ENCODE data around the gene LCN15. TPM values are rescaled to one million over a fixed set of nuclear protein-coding genes. Genes with fewer than 3 reads are reported as not detected.

Gene LCN15
- total and polyA plus RNA-seq, 2 experiments from 2014 or later, result 0.76 to 0.90 TPM

GRCh38 chr9:136723362-136723976 is 40.8 kb downstream of the LCN15 start:
- H3K4me1 Mint-ChIP-seq, result peaks cover 21% of the 10 kb centered on the region
- H3K9me2 ChIP-seq (ENCODE audit: insufficient read depth), result no peaks in the 10 kb centered on the region
- H3K4me1 ChIP-seq (ENCODE audit: insufficient read depth), result peaks cover 9% of the 10 kb centered on the region; the same call in 1 of the 2 replicates
- H3K36me3 ChIP-seq (ENCODE audit: insufficient read depth), result peaks cover 22% of the 10 kb centered on the region
- no peak overlapping the region for H3K4me3 Mint-ChIP-seq
- H4K20me1 ChIP-seq (replicated peaks; ENCODE audit: insufficient read depth), result peaks cover 31% of the 10 kb centered on the region
- no peak overlapping the region for H3K4me3 ChIP-seq
- H3K79me2 ChIP-seq (replicated peaks; ENCODE audit: insufficient read depth), result peaks cover 26% of the 10 kb centered on the region
- H3K27ac ChIP-seq (ENCODE audit: low read depth), result no peak overlapping the region; the same call in 1 of the 2 replicates
- H3K36me3 Mint-ChIP-seq (ENCODE audit: low read depth), result peaks cover 50% of the 10 kb centered on the region
- H3K4me2 ChIP-seq, result no peak overlapping the region
- H3K9me3 Mint-ChIP-seq, result no peaks in the 10 kb centered on the region
- H3F3A ChIP-seq (replicated peaks; ENCODE audit: low read depth), result peaks cover 50% of the 10 kb centered on the region
- ATAC-seq (no peak), DNase-seq (ENCODE audit: low spot score) (no peak)
- H3K27me3 Mint-ChIP-seq (ENCODE audit: insufficient read depth, low read depth, poor library complexity), result peaks cover 34% of the 10 kb centered on the region
- no peak overlapping the region for H2AFZ ChIP-seq
- no peak overlapping the region for H3K27ac Mint-ChIP-seq
- peaks cover under 1% of the 10 kb centered on the region; the same call in 1 of the 2 replicates for H3K27me3 ChIP-seq (ENCODE audit: insufficient read depth)
- TF ChIP-seq, protein P1, sequence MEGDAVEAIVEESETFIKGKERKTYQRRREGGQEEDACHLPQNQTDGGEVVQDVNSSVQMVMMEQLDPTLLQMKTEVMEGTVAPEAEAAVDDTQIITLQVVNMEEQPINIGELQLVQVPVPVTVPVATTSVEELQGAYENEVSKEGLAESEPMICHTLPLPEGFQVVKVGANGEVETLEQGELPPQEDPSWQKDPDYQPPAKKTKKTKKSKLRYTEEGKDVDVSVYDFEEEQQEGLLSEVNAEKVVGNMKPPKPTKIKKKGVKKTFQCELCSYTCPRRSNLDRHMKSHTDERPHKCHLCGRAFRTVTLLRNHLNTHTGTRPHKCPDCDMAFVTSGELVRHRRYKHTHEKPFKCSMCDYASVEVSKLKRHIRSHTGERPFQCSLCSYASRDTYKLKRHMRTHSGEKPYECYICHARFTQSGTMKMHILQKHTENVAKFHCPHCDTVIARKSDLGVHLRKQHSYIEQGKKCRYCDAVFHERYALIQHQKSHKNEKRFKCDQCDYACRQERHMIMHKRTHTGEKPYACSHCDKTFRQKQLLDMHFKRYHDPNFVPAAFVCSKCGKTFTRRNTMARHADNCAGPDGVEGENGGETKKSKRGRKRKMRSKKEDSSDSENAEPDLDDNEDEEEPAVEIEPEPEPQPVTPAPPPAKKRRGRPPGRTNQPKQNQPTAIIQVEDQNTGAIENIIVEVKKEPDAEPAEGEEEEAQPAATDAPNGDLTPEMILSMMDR (conservative IDR thresholded peaks at IDR 0.05; ENCODE audit: low read depth in 2 of 2), result no peak
- no peak for TF ChIP-seq EZH2 (IDR thresholded peaks at IDR 0.05; ENCODE audit: low read depth, unreplicated experiment)
- no peak for TF ChIP-seq EZH2phosphoT487 (IDR thresholded peaks at IDR 0.05; ENCODE audit: unreplicated experiment)
- TF ChIP-seq ZNF331 (CRISPR knock-in tag; IDR thresholded peaks at IDR 0.05; ENCODE audit: low read depth), result no peak
- TF ChIP-seq REST (IDR thresholded peaks at IDR 0.05; ENCODE audit: unreplicated experiment), result no peak
- TF ChIP-seq POLR2AphosphoS5 (IDR thresholded peaks at IDR 0.05; ENCODE audit: low read depth), result no peak; the same call in 1 of the 2 replicates
- no peak for TF ChIP-seq ZNF114 (CRISPR knock-in tag; IDR thresholded peaks at IDR 0.05)
- no peak for TF ChIP-seq NANOG (IDR thresholded peaks at IDR 0.05; ENCODE audit: borderline replicate concordance)
- no peak for TF ChIP-seq STAT1 (IDR thresholded peaks at IDR 0.05; ENCODE audit: unreplicated experiment)
- TF ChIP-seq, protein P2, sequence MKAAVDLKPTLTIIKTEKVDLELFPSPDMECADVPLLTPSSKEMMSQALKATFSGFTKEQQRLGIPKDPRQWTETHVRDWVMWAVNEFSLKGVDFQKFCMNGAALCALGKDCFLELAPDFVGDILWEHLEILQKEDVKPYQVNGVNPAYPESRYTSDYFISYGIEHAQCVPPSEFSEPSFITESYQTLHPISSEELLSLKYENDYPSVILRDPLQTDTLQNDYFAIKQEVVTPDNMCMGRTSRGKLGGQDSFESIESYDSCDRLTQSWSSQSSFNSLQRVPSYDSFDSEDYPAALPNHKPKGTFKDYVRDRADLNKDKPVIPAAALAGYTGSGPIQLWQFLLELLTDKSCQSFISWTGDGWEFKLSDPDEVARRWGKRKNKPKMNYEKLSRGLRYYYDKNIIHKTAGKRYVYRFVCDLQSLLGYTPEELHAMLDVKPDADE (IDR thresholded peaks at IDR 0.05), result no peak
- no peak for TF ChIP-seq JUNB (IDR thresholded peaks at IDR 0.05; ENCODE audit: unreplicated experiment)
- TF ChIP-seq ZNF462 (CRISPR knock-in tag; IDR thresholded peaks at IDR 0.05), result no peak
- TF ChIP-seq CREB1 (CRISPR knock-in tag; IDR thresholded peaks at IDR 0.05; ENCODE audit: low read depth), result no peak
